ENCODE results near the gene KAT6B.
"Not testable (repeated sequence)": the region's sequence is repeated elsewhere in the genome, so short reads cannot be mapped to it uniquely, and the experiment has no call there.

KAT6B gene

DNA sequence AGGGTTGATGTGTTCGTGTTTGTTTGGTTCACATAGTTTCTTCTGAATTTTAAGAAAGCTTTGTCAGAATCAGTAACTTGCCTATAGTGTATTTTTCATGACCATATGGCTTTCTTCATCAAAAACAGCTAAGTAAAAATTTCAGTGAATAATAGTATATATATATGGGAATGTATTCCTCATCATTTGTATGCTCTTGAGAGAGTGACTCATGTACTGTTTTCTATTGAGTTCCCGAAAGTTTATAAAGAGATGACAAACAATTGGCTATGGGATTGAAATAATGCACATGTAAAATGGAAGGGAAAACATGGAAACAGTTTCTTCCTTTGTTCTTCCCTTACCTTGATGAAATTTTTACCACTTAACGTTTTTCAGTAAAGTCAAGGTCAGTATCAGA lies 56.4 kb downstream of the KAT6B start:
- Histone ChIP-seq H3K27ac (ENCODE audit: low read depth, low read length) (no peak overlapping the region), H3K27me3 (ENCODE audit: control insufficient read depth in 1 of 2, insufficient read depth in 2 of 2, low read length in 2 of 2) (no peaks in the 10 kb centered on the region), H3K9ac (ENCODE audit: low read depth in 1 of 2, low read length in 2 of 2) (no peak overlapping the region), H3K9me3 (ENCODE audit: control insufficient read depth in 1 of 2, low read length in 2 of 2) (no peaks in the 10 kb centered on the region), H3K4me3 (ENCODE audit: low read depth in 1 of 2, low read length in 2 of 2) (no peak overlapping the region), H3K36me3 (ENCODE audit: control insufficient read depth in 1 of 2, insufficient read depth in 2 of 2, low read length in 2 of 2) (no peaks in the 10 kb centered on the region), H3K4me1 (ENCODE audit: control insufficient read depth in 1 of 2, insufficient read depth in 2 of 2, low read length in 2 of 2) (peaks cover 0 to 6% of the 10 kb centered on the region in 2 donors)

DNA sequence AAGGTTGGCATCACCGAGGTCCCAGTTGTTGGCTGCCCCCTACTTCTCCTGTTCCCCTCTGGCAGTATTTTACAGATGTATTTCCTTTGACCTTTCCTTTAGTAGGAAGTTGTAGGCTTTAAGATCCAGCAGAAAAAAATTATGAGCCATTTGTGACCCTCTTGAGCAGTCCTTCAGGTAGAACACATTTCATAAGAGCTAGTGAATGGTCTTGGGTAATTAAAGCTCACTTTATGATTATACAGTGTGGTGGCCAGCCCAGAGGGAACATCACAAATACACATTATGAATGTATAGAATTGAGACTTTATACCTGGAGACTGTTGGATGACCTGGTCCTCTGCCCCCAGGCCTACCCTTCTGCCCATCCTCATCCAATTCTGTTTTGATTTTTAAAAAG lies 57.0 kb downstream of the KAT6B start:
- no peaks in the 10 kb centered on the region for H3K36me3 ChIP-seq (ENCODE audit: control insufficient read depth in 1 of 2, insufficient read depth in 2 of 2, low read length in 2 of 2)
- no peaks in the 10 kb centered on the region for H3K9me3 ChIP-seq (ENCODE audit: control insufficient read depth in 1 of 2, low read length in 2 of 2)
- H3K4me3 ChIP-seq (ENCODE audit: low read depth in 1 of 2, low read length in 2 of 2) = no peak overlapping the region
- H3K4me1 ChIP-seq (ENCODE audit: control insufficient read depth in 1 of 2, insufficient read depth in 2 of 2, low read length in 2 of 2) = peaks cover 0 to 6% of the 10 kb centered on the region in 2 donors
- H3K27ac ChIP-seq (ENCODE audit: low read depth, low read length) = no peak overlapping the region
- no peaks in the 10 kb centered on the region for H3K27me3 ChIP-seq (ENCODE audit: control insufficient read depth in 1 of 2, insufficient read depth in 2 of 2, low read length in 2 of 2)
- no peak overlapping the region for H3K9ac ChIP-seq (ENCODE audit: low read depth in 1 of 2, low read length in 2 of 2)

GRCh38 chr10:74887614-74888284 lies 61.3 kb downstream of the KAT6B start:
- Histone ChIP-seq H3K4me3 (ENCODE audit: low read depth in 1 of 2, low read length in 2 of 2) (no peak overlapping the region), H3K36me3 (ENCODE audit: control insufficient read depth in 1 of 2, insufficient read depth in 2 of 2, low read length in 2 of 2) (no peaks in the 10 kb centered on the region), H3K9me3 (ENCODE audit: control insufficient read depth in 1 of 2, low read length in 2 of 2) (no peaks in the 10 kb centered on the region), H3K9ac (ENCODE audit: low read depth in 1 of 2, low read length in 2 of 2) (no peak overlapping the region), H3K27ac (ENCODE audit: low read depth, low read length) (no peak overlapping the region), H3K4me1 (ENCODE audit: control insufficient read depth in 1 of 2, insufficient read depth in 2 of 2, low read length in 2 of 2) (peaks cover 0 to 6% of the 10 kb centered on the region in 2 donors), H3K27me3 (ENCODE audit: control insufficient read depth in 1 of 2, insufficient read depth in 2 of 2, low read length in 2 of 2) (no peaks in the 10 kb centered on the region)

GRCh38 chr10:74888962-74889661 lies 62.7 kb downstream of the KAT6B start:
- H3K36me3 ChIP-seq (ENCODE audit: control insufficient read depth in 1 of 2, insufficient read depth in 2 of 2, low read length in 2 of 2) = no peaks in the 10 kb centered on the region
- H3K27ac ChIP-seq (ENCODE audit: low read depth, low read length) = no peak overlapping the region
- no peaks in the 10 kb centered on the region for H3K9me3 ChIP-seq (ENCODE audit: control insufficient read depth in 1 of 2, low read length in 2 of 2)
- H3K4me1 ChIP-seq (ENCODE audit: control insufficient read depth in 1 of 2, insufficient read depth in 2 of 2, low read length in 2 of 2) = no peaks in the 10 kb centered on the region
- H3K27me3 ChIP-seq (ENCODE audit: control insufficient read depth in 1 of 2, insufficient read depth in 2 of 2, low read length in 2 of 2) = no peaks in the 10 kb centered on the region
- H3K9ac ChIP-seq (ENCODE audit: low read depth in 1 of 2, low read length in 2 of 2) = no peak overlapping the region
- H3K4me3 ChIP-seq (ENCODE audit: low read depth in 1 of 2, low read length in 2 of 2) = no peak overlapping the region

GRCh38 chr10:74889662-74889998 lies 63.2 kb downstream of the KAT6B start:
- Histone ChIP-seq H3K9ac (ENCODE audit: low read depth in 1 of 2, low read length in 2 of 2) (no peak overlapping the region), H3K4me3 (ENCODE audit: low read depth in 1 of 2, low read length in 2 of 2) (no peak overlapping the region), H3K4me1 (ENCODE audit: control insufficient read depth in 1 of 2, insufficient read depth in 2 of 2, low read length in 2 of 2) (no peaks in the 10 kb centered on the region), H3K27me3 (ENCODE audit: control insufficient read depth in 1 of 2, insufficient read depth in 2 of 2, low read length in 2 of 2) (no peaks in the 10 kb centered on the region), H3K9me3 (ENCODE audit: control insufficient read depth in 1 of 2, low read length in 2 of 2) (no peaks in the 10 kb centered on the region), H3K27ac (ENCODE audit: low read depth, low read length) (no peak overlapping the region), H3K36me3 (ENCODE audit: control insufficient read depth in 1 of 2, insufficient read depth in 2 of 2, low read length in 2 of 2) (no peaks in the 10 kb centered on the region)

DNA sequence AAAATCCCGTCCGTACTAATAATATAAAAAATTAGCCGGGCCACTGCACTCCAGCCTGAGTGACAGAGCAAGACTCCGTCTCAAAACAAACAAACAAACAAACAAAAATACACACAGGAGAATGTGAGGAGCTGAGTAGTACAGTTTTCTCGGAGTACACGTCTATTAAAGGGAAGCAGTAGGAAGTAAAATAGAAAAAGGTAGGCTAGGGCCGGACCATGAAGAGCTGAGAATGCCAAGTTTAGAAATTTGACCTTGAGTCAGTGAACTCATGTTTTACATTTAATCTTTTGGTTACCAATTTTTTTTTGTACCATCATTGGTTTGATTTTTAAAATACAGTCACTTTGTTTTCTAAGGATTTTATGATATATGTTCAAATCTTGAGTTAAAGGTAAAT lies 64.1 kb downstream of the KAT6B start:
- Histone ChIP-seq H3K9me3 (ENCODE audit: control insufficient read depth in 1 of 2, low read length in 2 of 2) (no peaks in the 10 kb centered on the region), H3K36me3 (ENCODE audit: control insufficient read depth in 1 of 2, insufficient read depth in 2 of 2, low read length in 2 of 2) (no peaks in the 10 kb centered on the region), H3K27me3 (ENCODE audit: control insufficient read depth in 1 of 2, insufficient read depth in 2 of 2, low read length in 2 of 2) (no peaks in the 10 kb centered on the region), H3K9ac (ENCODE audit: low read depth in 1 of 2, low read length in 2 of 2) (no peak overlapping the region), H3K4me3 (ENCODE audit: low read depth in 1 of 2, low read length in 2 of 2) (no peak overlapping the region), H3K4me1 (ENCODE audit: control insufficient read depth in 1 of 2, insufficient read depth in 2 of 2, low read length in 2 of 2) (no peaks in the 10 kb centered on the region), H3K27ac (ENCODE audit: low read depth, low read length) (no peak overlapping the region)

GRCh38 chr10:74891053-74891452 lies 64.7 kb downstream of the KAT6B start:
- no peak overlapping the region for H3K4me3 ChIP-seq (ENCODE audit: low read depth in 1 of 2, low read length in 2 of 2)
- no peaks in the 10 kb centered on the region for H3K27me3 ChIP-seq (ENCODE audit: control insufficient read depth in 1 of 2, insufficient read depth in 2 of 2, low read length in 2 of 2)
- no peak overlapping the region for H3K27ac ChIP-seq (ENCODE audit: low read depth, low read length)
- no peak overlapping the region for H3K9ac ChIP-seq (ENCODE audit: low read depth in 1 of 2, low read length in 2 of 2)
- H3K4me1 ChIP-seq (ENCODE audit: control insufficient read depth in 1 of 2, insufficient read depth in 2 of 2, low read length in 2 of 2) = no peaks in the 10 kb centered on the region
- H3K9me3 ChIP-seq (ENCODE audit: control insufficient read depth in 1 of 2, low read length in 2 of 2) = no peaks in the 10 kb centered on the region
- H3K36me3 ChIP-seq (ENCODE audit: control insufficient read depth in 1 of 2, insufficient read depth in 2 of 2, low read length in 2 of 2) = no peaks in the 10 kb centered on the region

DNA sequence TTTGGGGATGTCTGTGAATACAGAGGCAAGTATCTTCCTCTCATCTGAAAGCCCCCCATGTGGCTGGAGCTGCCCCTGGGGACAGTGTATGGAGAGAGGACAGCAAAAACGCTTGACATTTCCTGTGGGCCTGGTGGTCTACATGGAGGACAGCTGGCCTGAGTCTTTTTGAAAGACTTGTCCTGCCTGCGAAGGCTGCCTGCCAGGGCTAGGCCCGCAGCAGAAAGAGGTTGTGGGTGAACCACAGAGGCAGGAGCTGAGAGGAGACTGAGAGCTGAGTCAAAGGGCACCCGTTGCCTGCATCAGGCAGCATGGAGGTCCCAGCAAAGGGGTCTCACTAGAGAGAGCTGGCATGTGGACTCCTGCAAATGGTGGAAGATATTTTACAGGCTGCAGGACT lies 66.4 kb downstream of the KAT6B start:
- Histone ChIP-seq H3K27ac (ENCODE audit: low read depth, low read length) (no peak overlapping the region), H3K9me3 (ENCODE audit: control insufficient read depth in 1 of 2, low read length in 2 of 2) (no peaks in the 10 kb centered on the region), H3K4me3 (ENCODE audit: low read depth in 1 of 2, low read length in 2 of 2) (no peak overlapping the region), H3K9ac (ENCODE audit: low read depth in 1 of 2, low read length in 2 of 2) (no peak overlapping the region), H3K27me3 (ENCODE audit: control insufficient read depth in 1 of 2, insufficient read depth in 2 of 2, low read length in 2 of 2) (no peaks in the 10 kb centered on the region), H3K36me3 (ENCODE audit: control insufficient read depth in 1 of 2, insufficient read depth in 2 of 2, low read length in 2 of 2) (no peaks in the 10 kb centered on the region), H3K4me1 (ENCODE audit: control insufficient read depth in 1 of 2, insufficient read depth in 2 of 2, low read length in 2 of 2) (peaks cover 4 to 9% of the 10 kb centered on the region in 2 donors)

GRCh38 chr10:74893329-74893728 lies 66.9 kb downstream of the KAT6B start:
- peaks cover 8 to 14% of the 10 kb centered on the region in 2 donors for H3K4me1 ChIP-seq (ENCODE audit: control insufficient read depth in 1 of 2, insufficient read depth in 2 of 2, low read length in 2 of 2)
- H3K27me3 ChIP-seq (ENCODE audit: control insufficient read depth in 1 of 2, insufficient read depth in 2 of 2, low read length in 2 of 2); H3K9ac ChIP-seq (ENCODE audit: low read depth in 1 of 2, low read length in 2 of 2); H3K36me3 ChIP-seq (ENCODE audit: control insufficient read depth in 1 of 2, insufficient read depth in 2 of 2, low read length in 2 of 2); H3K4me3 ChIP-seq (ENCODE audit: low read depth in 1 of 2, low read length in 2 of 2); H3K9me3 ChIP-seq (ENCODE audit: control insufficient read depth in 1 of 2, low read length in 2 of 2); H3K27ac ChIP-seq (ENCODE audit: low read depth, low read length): not testable (repeated sequence)

- H3K36me3 ChIP-seq (ENCODE audit: control insufficient read depth in 1 of 2, insufficient read depth in 2 of 2, low read length in 2 of 2) = no peaks in the 10 kb centered on the region
- H3K9ac ChIP-seq (ENCODE audit: low read depth in 1 of 2, low read length in 2 of 2) = no peak overlapping the region
- peaks cover 8 to 16% of the 10 kb centered on the region in 2 donors for H3K4me1 ChIP-seq (ENCODE audit: control insufficient read depth in 1 of 2, insufficient read depth in 2 of 2, low read length in 2 of 2)
- no peaks in the 10 kb centered on the region for H3K9me3 ChIP-seq (ENCODE audit: control insufficient read depth in 1 of 2, low read length in 2 of 2)
- H3K4me3 ChIP-seq (ENCODE audit: low read depth in 1 of 2, low read length in 2 of 2) = no peak overlapping the region
- no peaks in the 10 kb centered on the region for H3K27me3 ChIP-seq (ENCODE audit: control insufficient read depth in 1 of 2, insufficient read depth in 2 of 2, low read length in 2 of 2)
- H3K27ac ChIP-seq (ENCODE audit: low read depth, low read length) = no peak overlapping the region
Measured at GRCh38 chr10:74896788-74897527, 70.6 kb downstream of the KAT6B start.
